B cell (primary cell): ENCODE measurements around the gene TYW1.
"Not testable (repeated sequence)": the region's sequence is repeated elsewhere in the genome, so short reads cannot be mapped to it uniquely, and the experiment has no call there.

ENCODE experiments used
- EZH2 ChIP-seq: IDR thresholded peaks from 2 replicates; pipeline ENCODE4 v1.6.1; 2012; ENCODE audit warnings: borderline replicate concordance, low read depth, mild to moderate bottlenecking, moderate library complexity, low read length; ENCODE audit not compliant: insufficient read depth, poor library complexity, severe bottlenecking
- TF ChIP-seq, protein P1 (sequence below): fragments of 200-600 bp; IDR thresholded peaks from one replicate; pipeline ENCODE4 v1.8.0; 2022; ENCODE audit warnings: antibody characterized with exemption, mild to moderate bottlenecking

- TF ChIP-seq, protein P1, sequence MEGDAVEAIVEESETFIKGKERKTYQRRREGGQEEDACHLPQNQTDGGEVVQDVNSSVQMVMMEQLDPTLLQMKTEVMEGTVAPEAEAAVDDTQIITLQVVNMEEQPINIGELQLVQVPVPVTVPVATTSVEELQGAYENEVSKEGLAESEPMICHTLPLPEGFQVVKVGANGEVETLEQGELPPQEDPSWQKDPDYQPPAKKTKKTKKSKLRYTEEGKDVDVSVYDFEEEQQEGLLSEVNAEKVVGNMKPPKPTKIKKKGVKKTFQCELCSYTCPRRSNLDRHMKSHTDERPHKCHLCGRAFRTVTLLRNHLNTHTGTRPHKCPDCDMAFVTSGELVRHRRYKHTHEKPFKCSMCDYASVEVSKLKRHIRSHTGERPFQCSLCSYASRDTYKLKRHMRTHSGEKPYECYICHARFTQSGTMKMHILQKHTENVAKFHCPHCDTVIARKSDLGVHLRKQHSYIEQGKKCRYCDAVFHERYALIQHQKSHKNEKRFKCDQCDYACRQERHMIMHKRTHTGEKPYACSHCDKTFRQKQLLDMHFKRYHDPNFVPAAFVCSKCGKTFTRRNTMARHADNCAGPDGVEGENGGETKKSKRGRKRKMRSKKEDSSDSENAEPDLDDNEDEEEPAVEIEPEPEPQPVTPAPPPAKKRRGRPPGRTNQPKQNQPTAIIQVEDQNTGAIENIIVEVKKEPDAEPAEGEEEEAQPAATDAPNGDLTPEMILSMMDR = not testable (repeated sequence)
- TF ChIP-seq EZH2 = not testable (repeated sequence)
Observed at GRCh38 chr7:66979013-66979412, 17.6 kb upstream of the TYW1 start.
